Smooth muscle cell (in vitro differentiated cells): ENCODE measurements around the gene COQ4. TPM values are rescaled to one million over a fixed set of nuclear protein-coding genes. Genes with fewer than 3 reads are reported as not detected.

Source experiments
- DNase-seq: peaks from one replicate; lab custom pipeline; 2025; ENCODE audit not compliant: unreplicated experiment; lab: John Stamatoyannopoulos, UW
- H2AFZ ChIP-seq: fragments of 200-600 bp; sonication (generic); 2 replicates; pipeline ENCODE4 v1.6.0; 2016; ENCODE audit warnings: antibody characterized with exemption, low read depth, mild to moderate bottlenecking
- H3F3A ChIP-seq: fragments of 200-600 bp; sonication (generic); 2 replicates; pipeline ENCODE4 v1.6.0; 2017; ENCODE audit warnings: antibody characterized with exemption, low read depth
- H3K27ac ChIP-seq: fragments of 200-600 bp; sonication (generic); 2 replicates; pipeline ENCODE4 v1.5.1; 2016; ENCODE audit warnings: low read depth, mild to moderate bottlenecking
- H3K27me3 ChIP-seq: fragments of 200-600 bp; sonication (generic); 2 replicates; pipeline ENCODE4 v1.6.1; 2016; ENCODE audit warnings: low read depth, mild to moderate bottlenecking
- H3K36me3 ChIP-seq: fragments of 200-600 bp; sonication (generic); 2 replicates; pipeline ENCODE4 v1.5.1; 2016; ENCODE audit warnings: low read depth
- H3K4me1 ChIP-seq: fragments of 200-600 bp; sonication (generic); 2 replicates; pipeline ENCODE4 v1.5.1; 2016; ENCODE audit warnings: low read depth
- H3K4me2 ChIP-seq: fragments of 200-600 bp; sonication (generic); 2 replicates; pipeline ENCODE4 v1.6.0; 2016; ENCODE audit warnings: mild to moderate bottlenecking
- H3K4me3 ChIP-seq: fragments of 200-600 bp; sonication (generic); 2 replicates; pipeline ENCODE4 v1.5.1; 2016; ENCODE audit warnings: mild to moderate bottlenecking
- H3K79me2 ChIP-seq: fragments of 200-600 bp; sonication (generic); 2 replicates; pipeline ENCODE4 v1.6.0; 2016; ENCODE audit warnings: low read depth, mild to moderate bottlenecking
- H3K9ac ChIP-seq: fragments of 200-600 bp; sonication (generic); 2 replicates; pipeline ENCODE4 v1.6.0; 2016; ENCODE audit warnings: low read depth
- H3K9me3 ChIP-seq: fragments of 200-600 bp; sonication (generic); replicated peaks from 2 replicates; pipeline ENCODE4 v1.5.1; 2016; ENCODE audit warnings: low read depth
- H4K20me1 ChIP-seq: fragments of 200-600 bp; sonication (generic); 2 replicates; pipeline ENCODE4 v1.6.0; 2016; ENCODE audit warnings: low read depth
- CTCF ChIP-seq: fragments of 200-600 bp; sonication (generic); IDR thresholded peaks from 2 replicates; pipeline ENCODE4 v1.5.1; 2017; ENCODE audit warnings: borderline replicate concordance, mild to moderate bottlenecking, antibody characterized with exemption; ENCODE audit not compliant: insufficient read depth, poor library complexity, severe bottlenecking
- WGBS: methylation state at CpG from one replicate; pipeline ENCODE4 v1.1.7; 2016; ENCODE audit warnings: low lambda C conversion rate; 5-methylcytosine and 5-hydroxymethylcytosine counted together
- polyA plus RNA-seq: library from polyadenylated mRNA; unstranded; fragments of >200 nt; fragmentation: Nextera tagmentation; extraction: Ambion mirVana; gene quantifications from 2 replicates; pipeline ENCODE4 v1.2.1, GENCODE V29; 2016
- total RNA-seq: library from RNA; depleted of rRNA; stranded (reverse); fragments of >200 nt; gene quantifications from 2 replicates; pipeline ENCODE4 v1.2.3, GENCODE V29; 2014

Gene COQ4
- total and polyA plus RNA-seq, 2 experiments from 2014 or later: 16.7 to 37.5 TPM

GRCh38 chr9:128370752-128371629, 48.4 kb downstream of the COQ4 start, which contains the start of gene URM1:
TSS of gene URM1 (plus strand) at chr9:128371374. CDS start at chr9:128371381, 7 bp downstream.
- Histone ChIP-seq H3K36me3 (no peaks in the 10 kb centered on the region), H3F3A (peaks cover 11% of the 10 kb centered on the region)

GRCh38 chr9:128371630-128372117, 49.0 kb downstream of the COQ4 start:
- WGBS: 4% methylated on average over 10 of the region's 10 CpGs
- Histone ChIP-seq H3K4me3 (peak overlapping the region; percentile 80), H3K27me3 (no peaks in the 10 kb centered on the region), H2AFZ (peak overlapping the region; percentile 81), H3K9ac (peak overlapping the region; percentile 94), H3K79me2 (peaks cover 31% of the 10 kb centered on the region), H3K4me1 (peaks cover 7% of the 10 kb centered on the region), H3F3A (peaks cover 16% of the 10 kb centered on the region), H3K4me2 (peak overlapping the region; percentile 94), H3K9me3 (no peaks in the 10 kb centered on the region), H4K20me1 (peaks cover 20% of the 10 kb centered on the region), H3K27ac (peak overlapping the region; percentile 93), H3K36me3 (no peaks in the 10 kb centered on the region)
- DNase-seq: no peak
- no peak for TF ChIP-seq CTCF

More at GRCh38 chr9:128370752-128371629, 48.4 kb downstream of the COQ4 start, which contains the start of gene URM1:
- peak; percentile 87 for DNase-seq
- Histone ChIP-seq H3K27me3 (no peaks in the 10 kb centered on the region), H3K9ac (peak within 1 kb of the TSS; percentile 94), H3K4me3 (peak within 1 kb of the TSS; percentile 80), H3K4me1 (peaks cover 7% of the 10 kb centered on the region), H3K79me2 (peaks cover 26% of the 10 kb centered on the region), H4K20me1 (peaks cover 14% of the 10 kb centered on the region), H3K4me2 (peak within 1 kb of the TSS; percentile 94), H3K9me3 (no peaks in the 10 kb centered on the region), H3K27ac (peak within 1 kb of the TSS; percentile 93), H2AFZ (peak within 1 kb of the TSS; percentile 81)
- under 1% methylated on average over 53 of the region's 55 CpGs for WGBS
- no peak for TF ChIP-seq CTCF

GRCh38 chr9:128372188-128372641, 49.6 kb downstream of the COQ4 start:
- H3F3A ChIP-seq: peaks cover 16% of the 10 kb centered on the region
- H3K4me1 ChIP-seq: peaks cover 7% of the 10 kb centered on the region
- H3K27ac ChIP-seq: peak overlapping the region; percentile 93
- H4K20me1 ChIP-seq: peaks cover 26% of the 10 kb centered on the region
- TF ChIP-seq CTCF: no peak
- peak overlapping the region; percentile 80 for H3K4me3 ChIP-seq
- peaks cover 31% of the 10 kb centered on the region for H3K79me2 ChIP-seq
- H3K27me3 ChIP-seq: no peaks in the 10 kb centered on the region
- H3K4me2 ChIP-seq: peak overlapping the region; percentile 94
- H2AFZ ChIP-seq: no peak overlapping the region
- whole genome bisulfite sequencing: 75% methylated on average over 4 of the region's 4 CpGs
- no peaks in the 10 kb centered on the region for H3K36me3 ChIP-seq
- H3K9me3 ChIP-seq: no peaks in the 10 kb centered on the region
- DNase-seq: no peak
- H3K9ac ChIP-seq: peak overlapping the region; percentile 94
